Parathyroid adenoma (tissue), 2 donors: Measurements from ENCODE around the gene FAM117A.

Experiments
- H2AFZ ChIP-seq: fragments of 300-600 bp; sonication (generic); one replicate; pipeline ENCODE4 v1.7.0; 2017; ENCODE audit warnings: antibody characterized with exemption, mild to moderate bottlenecking
- H3K27ac ChIP-seq: fragments of 300-600 bp; sonication (generic); one replicate; pipeline ENCODE4 v1.7.0; 2017
- H3K27me3 ChIP-seq: fragments of 300-600 bp; sonication (generic); one replicate; pipeline ENCODE4 v1.7.0; 2017; ENCODE audit warnings: low read length; ENCODE audit not compliant: control insufficient read depth, insufficient read depth
- H3K36me3 ChIP-seq: fragments of 300-600 bp; sonication (generic); one replicate; pipeline ENCODE4 v1.7.0; 2017; ENCODE audit warnings: low read length; ENCODE audit not compliant: control insufficient read depth, insufficient read depth
- H3K4me1 ChIP-seq: fragments of 300-600 bp; sonication (generic); one replicate; pipeline ENCODE4 v1.7.0; 2017; ENCODE audit warnings: control low read depth
- H3K4me2 ChIP-seq: fragments of 300-600 bp; sonication (generic); one replicate; pipeline ENCODE4 v1.7.0; 2017; ENCODE audit warnings: low read length
- H3K4me3 ChIP-seq: fragments of 300-600 bp; sonication (generic); one replicate; pipeline ENCODE4 v1.7.0; 2017; ENCODE audit warnings: low read depth, low read length
- H3K79me2 ChIP-seq: fragments of 300-600 bp; sonication (generic); one replicate; pipeline ENCODE4 v1.7.0; 2017; ENCODE audit warnings: control low read depth
- H3K9ac ChIP-seq: fragments of 300-600 bp; sonication (generic); one replicate; pipeline ENCODE4 v1.7.0; 2017; ENCODE audit warnings: mild to moderate bottlenecking
- H3K9me3 ChIP-seq: fragments of 300-600 bp; sonication (generic); one replicate; pipeline ENCODE4 v1.7.0; 2017; ENCODE audit warnings: low read length; ENCODE audit not compliant: control insufficient read depth
- TF ChIP-seq, protein P1 (sequence below): fragments of 300-600 bp; sonication (generic); IDR thresholded peaks from one replicate; pipeline ENCODE4 v1.7.0; 2017; ENCODE audit warnings: antibody characterized with exemption, mild to moderate bottlenecking
- donor health status: primary hyperparathyroidism.

The FAM117A gene

DNA sequence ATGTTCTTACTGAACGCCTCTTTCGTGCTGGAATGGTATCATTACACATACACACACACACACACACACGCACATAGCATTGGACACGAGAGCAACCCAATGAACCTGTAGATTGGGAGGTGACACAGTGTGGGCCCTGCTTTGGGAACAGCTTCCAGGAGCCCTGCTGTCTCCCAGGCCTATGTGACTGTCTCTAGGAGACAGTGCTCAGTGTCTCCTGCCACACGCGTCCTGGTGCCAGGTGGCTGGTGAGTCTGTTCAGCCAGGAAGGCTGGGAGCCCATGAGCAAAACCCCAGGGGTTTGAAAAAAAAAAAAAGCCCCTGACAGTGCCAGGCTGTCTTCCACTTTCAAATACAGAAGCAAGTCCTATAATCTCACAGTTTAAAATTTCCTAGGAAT, 83.6 kb downstream of the FAM117A start:
- Histone ChIP-seq H3K27ac (no peak overlapping the region), H3K9me3 (no peaks in the 10 kb centered on the region)
- TF ChIP-seq, protein P1, sequence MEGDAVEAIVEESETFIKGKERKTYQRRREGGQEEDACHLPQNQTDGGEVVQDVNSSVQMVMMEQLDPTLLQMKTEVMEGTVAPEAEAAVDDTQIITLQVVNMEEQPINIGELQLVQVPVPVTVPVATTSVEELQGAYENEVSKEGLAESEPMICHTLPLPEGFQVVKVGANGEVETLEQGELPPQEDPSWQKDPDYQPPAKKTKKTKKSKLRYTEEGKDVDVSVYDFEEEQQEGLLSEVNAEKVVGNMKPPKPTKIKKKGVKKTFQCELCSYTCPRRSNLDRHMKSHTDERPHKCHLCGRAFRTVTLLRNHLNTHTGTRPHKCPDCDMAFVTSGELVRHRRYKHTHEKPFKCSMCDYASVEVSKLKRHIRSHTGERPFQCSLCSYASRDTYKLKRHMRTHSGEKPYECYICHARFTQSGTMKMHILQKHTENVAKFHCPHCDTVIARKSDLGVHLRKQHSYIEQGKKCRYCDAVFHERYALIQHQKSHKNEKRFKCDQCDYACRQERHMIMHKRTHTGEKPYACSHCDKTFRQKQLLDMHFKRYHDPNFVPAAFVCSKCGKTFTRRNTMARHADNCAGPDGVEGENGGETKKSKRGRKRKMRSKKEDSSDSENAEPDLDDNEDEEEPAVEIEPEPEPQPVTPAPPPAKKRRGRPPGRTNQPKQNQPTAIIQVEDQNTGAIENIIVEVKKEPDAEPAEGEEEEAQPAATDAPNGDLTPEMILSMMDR: no peak

DNA sequence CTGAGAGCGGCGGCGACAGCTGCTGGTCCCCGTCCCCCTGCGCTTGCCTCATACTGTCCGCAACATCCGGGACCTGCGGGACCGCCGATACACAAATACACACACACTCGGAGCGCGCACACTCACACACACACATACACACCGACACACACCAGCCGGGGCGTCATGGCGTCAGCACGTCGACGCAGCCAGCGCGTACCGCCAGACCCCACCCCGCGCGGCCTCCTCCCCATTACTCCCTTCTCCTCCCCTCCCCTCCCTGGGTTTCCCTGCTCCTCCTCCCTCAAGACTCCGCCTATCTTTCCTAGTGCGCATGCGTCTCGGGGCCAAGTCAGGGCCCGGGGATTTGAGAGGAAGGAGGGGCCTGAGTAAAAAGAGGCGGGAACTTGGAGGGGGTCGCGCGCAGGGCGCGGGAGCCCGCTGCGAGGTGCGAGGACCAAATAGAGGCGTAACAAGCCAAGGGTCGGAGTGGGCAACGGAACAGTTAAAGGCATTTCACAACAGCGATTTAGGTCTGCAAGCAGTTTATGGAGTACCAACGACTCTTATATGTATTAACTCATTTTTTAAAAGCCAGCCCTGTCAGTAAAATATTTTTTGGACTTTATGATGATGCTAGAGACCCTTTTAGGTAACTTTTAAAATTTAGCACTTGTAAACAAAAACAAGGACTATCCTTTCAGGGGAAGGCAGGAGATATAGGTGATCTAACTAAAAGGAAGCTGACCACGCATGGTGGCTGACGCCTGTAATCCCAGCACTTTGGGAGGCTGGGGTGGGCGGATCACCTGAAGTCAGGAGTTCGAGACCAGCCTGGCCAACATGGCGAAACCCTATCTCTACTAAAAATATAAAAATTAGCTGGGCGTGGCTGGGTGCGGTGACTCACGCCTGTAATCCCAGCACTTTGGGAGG, 85.7 kb downstream of the FAM117A start, which contains the start of gene SPOP:
Gene SPOP, minus strand, starts transcription at position 165 of the 915 bp plus-strand sequence. CDS start 55,287 bp downstream, outside the sequence.
- Histone ChIP-seq H3K9ac (peak within 1 kb of the TSS; percentile 30), H3K9me3 (no peaks in the 10 kb centered on the region), H3K27ac (peak within 1 kb of the TSS; percentile 94), H3K27me3 (no peaks in the 10 kb centered on the region), H3K4me3 (peak within 1 kb of the TSS; percentile 91), H3K4me2 (peak within 1 kb of the TSS; percentile 86), H3K4me1 (peaks cover 10% of the 10 kb centered on the region), H3K79me2 (peaks cover 28% of the 10 kb centered on the region), H2AFZ (peak within 1 kb of the TSS; percentile 93), H3K36me3 (no peaks in the 10 kb centered on the region)
- TF ChIP-seq, protein P1: no peak

More for the DNA sequence above, 83.6 kb downstream of the FAM117A start:
- Histone ChIP-seq H3K79me2 (peaks cover 14% of the 10 kb centered on the region), H3K9ac (no peak overlapping the region), H3K4me2 (no peak overlapping the region), H3K27me3 (no peaks in the 10 kb centered on the region), H3K4me3 (no peak overlapping the region), H3K36me3 (no peaks in the 10 kb centered on the region), H3K4me1 (peaks cover 5% of the 10 kb centered on the region), H2AFZ (no peak overlapping the region)

DNA sequence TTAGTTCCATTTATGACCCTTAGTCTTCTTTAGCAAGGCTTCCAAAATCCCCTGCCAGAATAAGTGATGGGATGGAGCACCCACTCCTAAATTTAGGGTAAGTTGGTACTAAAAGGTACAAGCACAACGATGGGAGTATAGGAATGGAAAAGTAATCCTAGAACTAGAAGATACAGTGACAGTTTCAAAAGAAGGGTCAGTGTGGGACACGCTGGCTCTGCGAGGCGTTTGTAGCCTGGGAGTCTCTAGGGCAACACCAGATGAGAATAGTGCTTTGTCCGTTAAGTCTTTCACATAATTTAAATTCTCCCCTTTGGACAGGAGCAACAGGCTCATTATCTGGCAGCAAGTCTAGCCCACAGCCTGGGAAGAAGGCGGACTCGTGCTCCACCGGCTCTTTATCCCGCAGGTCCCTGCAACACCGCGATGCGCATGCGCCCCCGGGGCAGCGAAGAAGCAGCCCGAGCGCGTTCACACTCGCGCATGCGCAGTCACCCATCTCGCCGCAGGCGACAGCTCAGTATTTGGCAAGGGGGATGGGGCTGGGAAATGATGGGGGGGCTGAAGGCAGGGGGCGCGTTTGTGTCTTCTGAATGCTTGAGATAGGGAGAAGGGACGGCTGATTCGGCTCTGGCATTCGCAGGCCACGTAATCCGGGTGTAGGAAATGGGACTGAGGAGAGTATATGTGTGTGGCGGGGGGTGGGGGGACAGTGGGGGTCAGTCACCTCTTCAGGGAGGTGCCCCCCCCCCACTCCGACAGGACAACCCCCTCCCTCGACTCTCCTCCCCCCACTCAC, 86.6 kb downstream of the FAM117A start:
- Histone ChIP-seq H3K9me3 (no peaks in the 10 kb centered on the region), H3K27me3 (no peaks in the 10 kb centered on the region), H3K36me3 (no peaks in the 10 kb centered on the region), H3K79me2 (peaks cover 33% of the 10 kb centered on the region), H3K4me3 (peak overlapping the region; percentile 91), H3K4me2 (peak overlapping the region; percentile 86), H3K4me1 (peaks cover 13% of the 10 kb centered on the region), H2AFZ (peak overlapping the region; percentile 93), H3K27ac (peak overlapping the region; percentile 94), H3K9ac (peak overlapping the region; percentile 30)
- TF ChIP-seq, protein P1: no peak

DNA sequence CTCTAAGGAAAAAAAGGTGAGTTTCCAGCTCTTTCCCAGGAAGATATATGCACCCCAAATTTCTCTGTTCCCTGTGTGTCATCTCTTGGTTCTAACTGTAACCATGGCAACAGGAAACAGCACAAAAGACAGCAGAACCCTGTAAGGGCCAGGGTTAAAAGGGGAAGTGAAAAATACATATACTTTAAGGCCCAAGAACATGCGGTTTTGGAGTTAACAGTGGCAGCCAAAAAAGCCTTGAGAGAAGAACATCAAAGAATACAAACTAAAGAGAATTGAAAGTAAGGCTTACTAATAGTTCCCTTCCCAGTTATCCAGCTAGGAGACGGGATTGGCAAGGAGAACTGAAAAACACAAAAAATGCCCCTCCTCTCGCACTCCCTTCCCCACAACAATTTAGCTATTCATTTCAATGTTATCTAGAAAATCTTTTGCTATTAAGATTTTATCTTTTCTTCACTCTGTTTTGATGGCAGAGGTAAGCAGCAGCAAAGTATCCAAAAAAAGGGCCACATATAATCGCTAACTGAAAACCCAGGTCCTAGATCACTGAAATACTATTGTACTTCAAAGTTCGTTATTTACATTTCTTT, 87.6 kb downstream of the FAM117A start:
- Histone ChIP-seq H3K36me3 (no peaks in the 10 kb centered on the region), H3K4me3 (peak overlapping the region; percentile 91), H3K27ac (no peak overlapping the region), H3K4me1 (peaks cover 13% of the 10 kb centered on the region), H3K9me3 (no peaks in the 10 kb centered on the region), H3K4me2 (peak overlapping the region; percentile 86), H3K9ac (no peak overlapping the region), H3K79me2 (peaks cover 40% of the 10 kb centered on the region), H2AFZ (no peak overlapping the region), H3K27me3 (no peaks in the 10 kb centered on the region)
- TF ChIP-seq, protein P1: no peak
